Stomach (tissue), 4 donors: Measurements from ENCODE around the gene SH2D3C.

ENCODE experiments used
- CTCF ChIP-seq, 7 experiments: fragments of 450-650 bp in 4 of 7; fragments of 200-600 bp in 3 of 7; sonication (generic) in 3 of 7; IDR thresholded peaks; one replicate each; pipeline ENCODE4 v1.5.1; 2016 to 2019; ENCODE audit warnings: antibody characterized with exemption in 7 of 7, control low read depth in 2 of 7, mild to moderate bottlenecking in 1 of 7
- EP300 ChIP-seq: sonication (generic); formaldehyde crosslinking; IDR thresholded peaks from one replicate; pipeline ENCODE4 v1.6.1; 2017; ENCODE audit warnings: antibody characterized with exemption
- POLR2A ChIP-seq, 4 donors: fragments of 450-650 bp; IDR thresholded peaks; one replicate each; pipeline ENCODE4 v1.6.1; 2016; ENCODE audit warnings: antibody characterized with exemption in 4 of 4, control low read depth in 2 of 4, mild to moderate bottlenecking in 1 of 4, moderate library complexity in 1 of 4

GRCh38 chr9:127698985-127699670 is 79.3 kb downstream of the SH2D3C start:
- peak in 1 of 7 experiments; percentile 24 for TF ChIP-seq CTCF (IDR thresholded peaks at IDR 0.05)
- no peak for TF ChIP-seq EP300
- TF ChIP-seq POLR2A (IDR thresholded peaks at IDR 0.05), result no peak
